T-cell (primary cell): ENCODE data around the gene BDNF. TPM values are rescaled to one million over a fixed set of nuclear protein-coding genes. Genes with fewer than 3 reads are reported as not detected.

Experiments used
- ATAC-seq, 4 experiments: fragments of 200-7000 bp in 3 of 4; fragments of 150-1000 bp in 1 of 4; cut with Tn5 transposase; replicated peaks in 1 of 4; 1 replicate in 3 of 4; 2 replicates in 1 of 4; pipeline ENCODE4 v1.10.0; 2021; ENCODE audit warnings: moderate library complexity in 3 of 4, mild to moderate bottlenecking in 2 of 4, moderate number of reproducible peaks in 1 of 4
- CTCF ChIA-PET, 2 donors: fragments of 300-600 bp; sonication (Branson Sonifier 250); formaldehyde crosslinking; loops; one replicate each; lab custom pipeline; 2022; ENCODE audit warnings: antibody characterized with exemption in 2 of 2; lab: Charles Lee
- POLR2A ChIA-PET, 2 donors: fragments of 300-600 bp; sonication (Branson Sonifier 250); formaldehyde crosslinking; loops; one replicate each; lab custom pipeline; 2022; ENCODE audit warnings: antibody characterized with exemption in 2 of 2; lab: Charles Lee
- DNase-seq, 35 experiments: peaks; one replicate each; pipeline versions ENCODE4 v3.0.0 to v3.0.0-alpha.2; 2013 to 2023
- H3K27ac ChIP-seq: one replicate; pipeline ENCODE4 v1.5.1; 2013; ENCODE audit warnings: low read length
- H3K27me3 ChIP-seq, 2 experiments: replicated peaks in 1 of 2; 1 replicate in 1 of 2; 2 replicates in 1 of 2; pipeline versions ENCODE4 v1.6.1 to v1.7.0; 2013; ENCODE audit warnings: low read length in 1 of 2, mixed read lengths in 1 of 2; ENCODE audit not compliant: control insufficient read depth in 2 of 2, insufficient read depth in 2 of 2; ENCODE audit errors: extremely low read depth in 1 of 2
- H3K36me3 ChIP-seq, 2 donors: 1 replicate in 1 of 2; 2 replicates in 1 of 2; pipeline versions ENCODE4 v1.6.1 to v1.7.0; 2013; ENCODE audit warnings: low read length in 1 of 2; ENCODE audit not compliant: control insufficient read depth in 2 of 2, insufficient read depth in 1 of 2; ENCODE audit errors: extremely low read depth in 1 of 2
- H3K4me1 ChIP-seq, 2 experiments: 1 replicate in 1 of 2; 2 replicates in 1 of 2; pipeline versions ENCODE4 v1.6.1 to v1.7.0; 2013; ENCODE audit warnings: low read length in 2 of 2, mixed read lengths in 1 of 2; ENCODE audit not compliant: insufficient read depth in 2 of 2, control insufficient read depth in 1 of 2; ENCODE audit errors: extremely low read depth in 1 of 2
- H3K4me3 ChIP-seq, 2 donors: 1 replicate in 1 of 2; 2 replicates in 1 of 2; pipeline versions ENCODE4 v1.5.1 to v1.7.0; 2013; ENCODE audit warnings: mild to moderate bottlenecking in 2 of 2, low read length in 1 of 2, moderate library complexity in 1 of 2; ENCODE audit not compliant: control insufficient read depth in 1 of 2; ENCODE audit errors: extremely low read depth in 1 of 2
- H3K9me3 ChIP-seq: 2 replicates; pipeline ENCODE4 v1.7.0; 2013
- H3K27ac Mint-ChIP-seq, 2 donors: one replicate each; pipeline ENCODE4 v1.8.0; 2020 to 2021; ENCODE audit warnings: mild to moderate bottlenecking in 2 of 2, mixed read lengths in 2 of 2
- H3K27me3 Mint-ChIP-seq, 2 donors: one replicate each; pipeline ENCODE4 v1.8.0; 2021 to 2022; ENCODE audit warnings: mixed read lengths in 2 of 2
- H3K36me3 Mint-ChIP-seq: one replicate; pipeline ENCODE4 v1.8.0; 2021; ENCODE audit warnings: mixed read lengths
- H3K4me1 Mint-ChIP-seq, 3 donors: one replicate each; pipeline ENCODE4 v1.8.0; 2020 to 2022; ENCODE audit warnings: mixed read lengths in 3 of 3, mild to moderate bottlenecking in 1 of 3
- H3K4me3 Mint-ChIP-seq, 3 donors: one replicate each; pipeline ENCODE4 v1.8.0; 2020 to 2022; ENCODE audit warnings: mild to moderate bottlenecking in 3 of 3, mixed read lengths in 3 of 3, moderate library complexity in 3 of 3
- H3K9me3 Mint-ChIP-seq, 3 donors: one replicate each; pipeline ENCODE4 v1.8.0; 2020 to 2022; ENCODE audit warnings: mixed read lengths in 3 of 3
- WGBS: methylation state at CpG from one replicate; pipeline ENCODE4 v1.1.5; 2013; ENCODE audit warnings: missing lambda C conversion rate; ENCODE audit not compliant: insufficient coverage; 5-methylcytosine and 5-hydroxymethylcytosine counted together
- total RNA-seq, 35 experiments: library from RNA in 6 of 35; stranded (reverse) in 6 of 35; fragments of 120-200 nt in 1 of 35; gene quantifications; one replicate each; pipeline versions ENCODE4 v1.2.1 to v1.2.4 and lab custom pipeline; 2013 to 2026

Gene BDNF
- total RNA-seq, 5 donors from 2014 or later (not counting 1 experiment from before 2014, with no cell fraction given), result 0.09 TPM; not detected in 4

GRCh38 chr11:27718863-27719545, 18.7 kb upstream of the BDNF start:
- H3K4me3 Mint-ChIP-seq, result no peak overlapping the region
- H3K27me3 Mint-ChIP-seq, result peaks cover 62 to 64% of the 10 kb centered on the region in 2 donors
- no peak overlapping the region for H3K4me3 ChIP-seq
- no peaks in the 10 kb centered on the region for H3K36me3 ChIP-seq
- ATAC-seq (no peak), DNase-seq (no peak)
- H3K4me1 ChIP-seq, result peaks cover 0 to 5% of the 10 kb centered on the region in 2 experiments
- WGBS, result 9% methylated on average over 46 of the region's 52 CpGs
- H3K27ac ChIP-seq, result no peak overlapping the region
- CTCF ChIA-PET, result no interaction called here
- POLR2A ChIA-PET, result interaction anchor here in 1 of 2 donors (0.6 kb wide), 1 partner anchor 16 kb away, joined by 3 read pairs; no protein-coding TSS in a partner anchor
- peaks cover 6 to 12% (median 9%) of the 10 kb centered on the region in 3 donors for H3K4me1 Mint-ChIP-seq
- peaks cover 2% of the 10 kb centered on the region for H3K9me3 ChIP-seq
- no peak overlapping the region for H3K27ac Mint-ChIP-seq
- no peaks in the 10 kb centered on the region for H3K36me3 Mint-ChIP-seq
- peaks cover 6 to 14% (median 11%) of the 10 kb centered on the region in 3 donors for H3K9me3 Mint-ChIP-seq
- H3K27me3 ChIP-seq, result peaks cover 32 to 49% of the 10 kb centered on the region in 2 experiments

GRCh38 chr11:27718346-27718862, 18.1 kb upstream of the BDNF start:
- CTCF ChIA-PET, result no interaction called here
- no peak overlapping the region for H3K4me3 Mint-ChIP-seq
- 9% methylated on average over 8 of the region's 30 CpGs for WGBS

GRCh38 chr11:27717801-27718229, 17.6 kb upstream of the BDNF start:
- ATAC-seq (no peak), DNase-seq (no peak)
- Mint-ChIP-seq H3K9me3 (peaks cover 6 to 14% (median 11%) of the 10 kb centered on the region in 3 donors), H3K27ac (no peak overlapping the region), H3K4me1 (peaks cover 2 to 12% (median 9%) of the 10 kb centered on the region in 3 donors), H3K36me3 (no peaks in the 10 kb centered on the region), H3K4me3 (no peak overlapping the region), H3K27me3 (peaks cover 50 to 55% of the 10 kb centered on the region in 2 donors)
- Histone ChIP-seq H3K9me3 (peaks cover 2% of the 10 kb centered on the region), H3K4me3 (no peak overlapping the region), H3K4me1 (peaks cover 0 to 5% of the 10 kb centered on the region in 2 experiments), H3K36me3 (no peaks in the 10 kb centered on the region), H3K27me3 (peaks cover 21 to 45% of the 10 kb centered on the region in 2 experiments), H3K27ac (no peak overlapping the region)
- ChIA-PET POLR2A (no interaction called here), CTCF (no interaction called here)
- WGBS, result no CpG with 5 or more reads among the region's 8 CpGs

More at GRCh38 chr11:27718346-27718862, 18.1 kb upstream of the BDNF start:
- Histone ChIP-seq H3K36me3 (no peaks in the 10 kb centered on the region), H3K27me3 (peaks cover 27 to 49% of the 10 kb centered on the region in 2 experiments), H3K9me3 (peaks cover 2% of the 10 kb centered on the region), H3K4me3 (no peak overlapping the region), H3K27ac (no peak overlapping the region), H3K4me1 (peaks cover 0 to 5% of the 10 kb centered on the region in 2 experiments)
- Mint-ChIP-seq H3K27me3 (peaks cover 56 to 60% of the 10 kb centered on the region in 2 donors), H3K9me3 (peaks cover 6 to 14% (median 11%) of the 10 kb centered on the region in 3 donors), H3K27ac (peak overlapping the region in 1 of 2 donors; percentile 6), H3K36me3 (no peaks in the 10 kb centered on the region), H3K4me1 (peaks cover 6 to 12% (median 9%) of the 10 kb centered on the region in 3 donors)
- no peak for DNase-seq
- no peak for ATAC-seq
- POLR2A ChIA-PET, result no interaction called here

GRCh38 chr11:27717377-27717776, 17.1 kb upstream of the BDNF start:
- ATAC-seq (no peak), DNase-seq (no peak)
- Mint-ChIP-seq H3K27me3 (peaks cover 50 to 54% of the 10 kb centered on the region in 2 donors), H3K4me1 (peaks cover 2 to 12% (median 9%) of the 10 kb centered on the region in 3 donors), H3K27ac (no peak overlapping the region), H3K4me3 (no peak overlapping the region), H3K36me3 (no peaks in the 10 kb centered on the region), H3K9me3 (peaks cover 6 to 14% (median 11%) of the 10 kb centered on the region in 3 donors)
- Histone ChIP-seq H3K9me3 (peaks cover 2% of the 10 kb centered on the region), H3K27me3 (peaks cover 21 to 40% of the 10 kb centered on the region in 2 experiments), H3K27ac (no peak overlapping the region), H3K36me3 (no peaks in the 10 kb centered on the region), H3K4me1 (peaks cover 0 to 5% of the 10 kb centered on the region in 2 experiments), H3K4me3 (no peak overlapping the region)
- ChIA-PET POLR2A (no interaction called here), CTCF (no interaction called here)

GRCh38 chr11:27716835-27717234, 16.6 kb upstream of the BDNF start:
- Mint-ChIP-seq H3K4me1 (peaks cover 2 to 9% (median 9%) of the 10 kb centered on the region in 3 donors), H3K9me3 (peaks cover 6 to 14% (median 11%) of the 10 kb centered on the region in 3 donors), H3K4me3 (no peak overlapping the region), H3K27ac (no peak overlapping the region), H3K27me3 (peaks cover 50% of the 10 kb centered on the region in 2 donors), H3K36me3 (no peaks in the 10 kb centered on the region)
- ChIA-PET CTCF (no interaction called here), POLR2A (no interaction called here)
- H3K27ac ChIP-seq, result no peak overlapping the region
- DNase-seq (no peak), ATAC-seq (no peak)
- H3K4me3 ChIP-seq, result no peak overlapping the region
- H3K9me3 ChIP-seq, result peaks cover 2% of the 10 kb centered on the region
- peaks cover 21 to 35% of the 10 kb centered on the region in 2 experiments for H3K27me3 ChIP-seq
- H3K4me1 ChIP-seq, result peaks cover 0 to 3% of the 10 kb centered on the region in 2 experiments
- no peaks in the 10 kb centered on the region for H3K36me3 ChIP-seq
- 100% methylated on average over 1 of the region's 2 CpGs for WGBS

- WGBS, result no CpG with 5 or more reads among the region's 2 CpGs
- CTCF ChIA-PET, result no interaction called here
Measured at GRCh38 chr11:27716216-27716615, 16.0 kb upstream of the BDNF start.

More at GRCh38 chr11:27716216-27716615, 16.0 kb upstream of the BDNF start:
- POLR2A ChIA-PET, result no interaction called here
- Histone ChIP-seq H3K36me3 (no peaks in the 10 kb centered on the region), H3K27me3 (peaks cover 18 to 29% of the 10 kb centered on the region in 2 experiments), H3K4me3 (no peak overlapping the region), H3K4me1 (no peaks in the 10 kb centered on the region), H3K9me3 (peaks cover 2% of the 10 kb centered on the region), H3K27ac (no peak overlapping the region)
- H3K27ac Mint-ChIP-seq, result no peak overlapping the region
- peaks cover 2 to 7% (median 7%) of the 10 kb centered on the region in 3 donors for H3K4me1 Mint-ChIP-seq
- no peak for DNase-seq
- peaks cover 4 to 13% (median 10%) of the 10 kb centered on the region in 3 donors for H3K9me3 Mint-ChIP-seq
- H3K4me3 Mint-ChIP-seq, result no peak overlapping the region
- H3K36me3 Mint-ChIP-seq, result no peaks in the 10 kb centered on the region
- no peak for ATAC-seq
- peaks cover 44 to 45% of the 10 kb centered on the region in 2 donors for H3K27me3 Mint-ChIP-seq
